Gastrocnemius medialis (tissue), 4 donors: ENCODE data around the gene LPCAT1. TPM values are rescaled to one million over a fixed set of nuclear protein-coding genes. Genes with fewer than 3 reads are reported as not detected.

Experiments
- ATAC-seq, 2 donors: fragments of 150-250 bp; one replicate each; pipeline ENCODE4 v1.9.1; 2016
- DNase-seq, 2 donors: peaks; one replicate each; pipeline ENCODE4 v3.0.0-alpha.2; 2019
- H3K27ac ChIP-seq, 4 donors: fragments of 200-600 bp; sonication (generic); 1 replicate in 1 of 4; 2 replicates in 3 of 4; pipeline ENCODE4 v1.5.1; 2016 to 2018; ENCODE audit warnings: mild to moderate bottlenecking in 2 of 4, moderate library complexity in 1 of 4
- H3K27me3 ChIP-seq, 3 donors: fragments of 200-600 bp; sonication (generic) in 2 of 3; 1 replicate in 1 of 3; 2 replicates in 2 of 3; pipeline versions ENCODE4 v1.5.1 to v1.6.0; 2016 to 2019; ENCODE audit warnings: mild to moderate bottlenecking in 1 of 3, moderate library complexity in 1 of 3
- H3K36me3 ChIP-seq, 2 donors: fragments of 200-600 bp; sonication (generic) in 1 of 2; one replicate each; pipeline ENCODE4 v1.5.1; 2017 to 2018
- H3K4me1 ChIP-seq, 2 donors: fragments of 200-600 bp; sonication (generic) in 1 of 2; one replicate each; pipeline ENCODE4 v1.5.1; 2016 to 2017; ENCODE audit warnings: mild to moderate bottlenecking in 2 of 2
- H3K4me3 ChIP-seq, 4 donors: fragments of 200-600 bp; sonication (generic) in 3 of 4; 1 replicate in 1 of 4; 2 replicates in 3 of 4; pipeline ENCODE4 v1.5.1; 2016 to 2019; ENCODE audit warnings: mild to moderate bottlenecking in 2 of 4
- H3K9me3 ChIP-seq, 3 donors: fragments of 200-600 bp; sonication (generic) in 2 of 3; 1 replicate in 1 of 3; 2 replicates in 2 of 3; pipeline ENCODE4 v1.5.1; 2016 to 2019
- CTCF ChIP-seq, 5 experiments: fragments of 450-650 bp in 3 of 5; fragments of 200-600 bp in 2 of 5; sonication (generic) in 2 of 5; IDR thresholded peaks in 4 of 5; conservative IDR thresholded peaks in 1 of 5; 1 replicate in 4 of 5; 2 replicates in 1 of 5; pipeline ENCODE4 v1.5.1; 2016 to 2019; ENCODE audit warnings: antibody characterized with exemption in 5 of 5, mild to moderate bottlenecking in 3 of 5, moderate library complexity in 3 of 5
- POLR2A ChIP-seq, 2 donors: fragments of 450-650 bp; IDR thresholded peaks; one replicate each; pipeline ENCODE4 v1.6.1; 2017; ENCODE audit warnings: antibody characterized with exemption in 2 of 2, mild to moderate bottlenecking in 2 of 2, moderate library complexity in 2 of 2
- in situ Hi-C, 4 donors: fragments of 200-750 bp; cut with MboI; loops; one replicate each; pipeline versions ENCODE4 v1.15.0 to v1.8.0; 2017; ENCODE audit warnings: low sequenced_read_pairs in 4 of 4
- intact Hi-C: fragments of 100-400 bp; cut with DNase I; formaldehyde crosslinking; loops from one replicate; pipeline ENCODE4 v1.15.1; 2023; ENCODE audit warnings: low total_unique reads
- total RNA-seq, 4 donors: library from RNA; depleted of rRNA; stranded (reverse); fragments of >200 nt; gene quantifications; one replicate each; pipeline versions ENCODE4 v1.1.0 to v1.2.3, GENCODE V29; 2016

Gene LPCAT1
- total RNA-seq, 4 donors from 2014 or later, result 1.4 to 9.2 (median 4.2) TPM

GRCh38 chr5:1488882-1489680, 34.7 kb downstream of the LPCAT1 start:
- in situ Hi-C loops (no loop called here), intact Hi-C loops (no loop called here)
- Histone ChIP-seq H3K4me3 (no peak overlapping the region), H3K27me3 (no peaks in the 10 kb centered on the region), H3K36me3 (peaks cover 0 to 4% of the 10 kb centered on the region in 2 donors), H3K4me1 (no peaks in the 10 kb centered on the region), H3K9me3 (no peaks in the 10 kb centered on the region), H3K27ac (no peak overlapping the region)
- ATAC-seq, result no peak
- TF ChIP-seq POLR2A (IDR thresholded peaks at IDR 0.05), result no peak
- no peak for DNase-seq

GRCh38 chr5:1487079-1487764, 36.5 kb downstream of the LPCAT1 start:
- H3K4me1 ChIP-seq, result no peaks in the 10 kb centered on the region
- DNase-seq (no peak), ATAC-seq (no peak)
- TF ChIP-seq POLR2A (IDR thresholded peaks at IDR 0.05) (no peak), CTCF (IDR thresholded peaks at IDR 0.05 in 4 of 5, conservative IDR thresholded peaks at IDR 0.05 in 1 of 5) (no peak)
- no peaks in the 10 kb centered on the region for H3K27me3 ChIP-seq
- intact Hi-C loops (no loop called here), in situ Hi-C loops (no loop called here)
- H3K36me3 ChIP-seq, result peaks cover 0 to 4% of the 10 kb centered on the region in 2 donors
- H3K4me3 ChIP-seq, result no peak overlapping the region
- no peak overlapping the region for H3K27ac ChIP-seq
- no peaks in the 10 kb centered on the region for H3K9me3 ChIP-seq

- Histone ChIP-seq H3K9me3 (no peaks in the 10 kb centered on the region), H3K27me3 (no peaks in the 10 kb centered on the region), H3K36me3 (peaks cover 0 to 4% of the 10 kb centered on the region in 2 donors), H3K4me1 (no peaks in the 10 kb centered on the region), H3K4me3 (no peak overlapping the region), H3K27ac (no peak overlapping the region)
- intact Hi-C loops (no loop called here), in situ Hi-C loops (no loop called here)
- DNase-seq (no peak), ATAC-seq (no peak)
- no peak for TF ChIP-seq POLR2A (IDR thresholded peaks at IDR 0.05)
- no peak for TF ChIP-seq CTCF (IDR thresholded peaks at IDR 0.05 in 4 of 5, conservative IDR thresholded peaks at IDR 0.05 in 1 of 5)
Measured at GRCh38 chr5:1486271-1486670, 37.5 kb downstream of the LPCAT1 start.

GRCh38 chr5:1485579-1486118, 38.1 kb downstream of the LPCAT1 start:
- ATAC-seq, result no peak
- TF ChIP-seq POLR2A (IDR thresholded peaks at IDR 0.05) (no peak), CTCF (IDR thresholded peaks at IDR 0.05 in 4 of 5, conservative IDR thresholded peaks at IDR 0.05 in 1 of 5) (no peak)
- Histone ChIP-seq H3K27ac (no peak overlapping the region), H3K4me1 (no peaks in the 10 kb centered on the region), H3K27me3 (no peaks in the 10 kb centered on the region), H3K9me3 (no peaks in the 10 kb centered on the region), H3K36me3 (peaks cover 0 to 4% of the 10 kb centered on the region in 2 donors), H3K4me3 (no peak overlapping the region)
- intact Hi-C loops (no loop called here), in situ Hi-C loops (no loop called here)
- no peak for DNase-seq
